ENCODE measurements around the gene GNB1L.

GRCh38 chr22:19762568-19763457 is 91.9 kb downstream of the GNB1L start:
- TF ChIP-seq CTCF (IDR thresholded peaks at IDR 0.05; ENCODE audit: low read length): no peak
- no peak for TF ChIP-seq EZH2 (optimal IDR thresholded peaks at IDR 0.05; ENCODE audit: low read depth, low read length)
- TF ChIP-seq EZH2phosphoT487 (IDR thresholded peaks at IDR 0.05; ENCODE audit: low read length): no peak
